ENCODE results near the gene UBE2C. TPM values are rescaled to one million over a fixed set of nuclear protein-coding genes. Genes with fewer than 3 reads are reported as not detected.

Gene UBE2C
- total RNA-seq, 1 experiment from 2014 or later: 173 TPM

- H3K4me1 ChIP-seq (ENCODE audit: control insufficient read depth, insufficient read depth, low read length): peaks cover 44% of the 10 kb centered on the region
- BruUV-seq (replicated peaks): no TSS peak
- H3K4me3 ChIP-seq (ENCODE audit: low read depth in 2 of 2, low read length in 2 of 2): no peak overlapping the region
- DNase-seq (ENCODE audit: low read depth, low spot score) (peak; percentile 99), ATAC-seq (peak; percentile 89)
- no peaks in the 10 kb centered on the region for H3K36me3 ChIP-seq (ENCODE audit: control insufficient read depth, insufficient read depth, low read length)
- H3K27ac ChIP-seq (ENCODE audit: low read length): peak overlapping the region; percentile 84
- no peak for TF ChIP-seq SIN3A (IDR thresholded peaks at IDR 0.05; ENCODE audit: borderline replicate concordance, insufficient read depth, low read depth, low read length)
- TF ChIP-seq CTCF (IDR thresholded peaks at IDR 0.05): no peak
- TF ChIP-seq TCF7L2 (IDR thresholded peaks at IDR 0.05; ENCODE audit: low read depth, low read length): peak; percentile 97
- TF ChIP-seq POLR2AphosphoS5 (IDR thresholded peaks at IDR 0.05; ENCODE audit: low read depth, low read length): peak; percentile 89
- TF ChIP-seq REST (IDR thresholded peaks at IDR 0.05; ENCODE audit: insufficient read depth in 1 of 2, low read depth in 2 of 2, low read length in 1 of 2): peak in 1 of 2 experiments; percentile 38; a peak in 1 of 4 replicates
- in situ Hi-C loops (cut with HindIII; ENCODE audit: low pct_unique_long_range_greater_than_20kb, low sequenced_read_pairs): no loop called here
- no peaks in the 10 kb centered on the region for H3K27me3 ChIP-seq (ENCODE audit: control insufficient read depth, insufficient read depth, low read length)
- no peaks in the 10 kb centered on the region for H3K9me3 ChIP-seq (ENCODE audit: control insufficient read depth, insufficient read depth, low read depth, low read length)
- intact Hi-C loops (cut with micrococcal nuclease; ENCODE audit: unreplicated experiment): loop anchor here (10.0 kb wide), 2 partner anchors 324 to 454 kb away; no protein-coding TSS in a partner anchor
- CTCF ChIA-PET: interaction anchor here (0.6 to 0.9 kb wide), 3 partner anchors 9 to 150 kb away, joined by 3 to 5 read pairs (median 4); partner anchors contain the start of gene WFDC10A
- POLR2A ChIA-PET: interaction anchor here (0.6 kb wide), 1 partner anchor 383 kb away, joined by 12 read pairs; no protein-coding TSS in a partner anchor
These were observed 33.2 kb upstream of the UBE2C start for GRCh38 chr20:45779011-45779915.

- DNase-seq (ENCODE audit: low read depth, low spot score): no peak
- no TSS peak for BruUV-seq (replicated peaks)
- CTCF ChIA-PET: interaction anchor here (0.7 kb wide), 1 partner anchor 335 kb away, joined by 5 read pairs; no protein-coding TSS in a partner anchor
These were observed 32.3 kb upstream of the UBE2C start for GRCh38 chr20:45780159-45780558.

More at GRCh38 chr20:45780159-45780558, 32.3 kb upstream of the UBE2C start:
- Histone ChIP-seq H3K4me1 (ENCODE audit: control insufficient read depth, insufficient read depth, low read length) (peaks cover 44% of the 10 kb centered on the region), H3K36me3 (ENCODE audit: control insufficient read depth, insufficient read depth, low read length) (no peaks in the 10 kb centered on the region), H3K27ac (ENCODE audit: low read length) (peak overlapping the region; percentile 57), H3K4me3 (ENCODE audit: low read depth in 2 of 2, low read length in 2 of 2) (no peak overlapping the region), H3K9me3 (ENCODE audit: control insufficient read depth, insufficient read depth, low read depth, low read length) (no peaks in the 10 kb centered on the region), H3K27me3 (ENCODE audit: control insufficient read depth, insufficient read depth, low read length) (no peaks in the 10 kb centered on the region)
- ATAC-seq: no peak
- intact Hi-C loops (cut with micrococcal nuclease; ENCODE audit: unreplicated experiment) (no loop called here), in situ Hi-C loops (cut with HindIII; ENCODE audit: low pct_unique_long_range_greater_than_20kb, low sequenced_read_pairs) (no loop called here)
- TF ChIP-seq SIN3A (IDR thresholded peaks at IDR 0.05; ENCODE audit: borderline replicate concordance, insufficient read depth, low read depth, low read length): no peak
- TF ChIP-seq TCF7L2 (IDR thresholded peaks at IDR 0.05; ENCODE audit: low read depth, low read length): no peak
- no peak for TF ChIP-seq POLR2AphosphoS5 (IDR thresholded peaks at IDR 0.05; ENCODE audit: low read depth, low read length)
- no peak for TF ChIP-seq CTCF (IDR thresholded peaks at IDR 0.05)
- TF ChIP-seq REST (IDR thresholded peaks at IDR 0.05; ENCODE audit: insufficient read depth in 1 of 2, low read depth in 2 of 2, low read length in 1 of 2): no peak
- POLR2A ChIA-PET: interaction anchor here (0.6 kb wide), 1 partner anchor 214 kb away, joined by 7 read pairs; no protein-coding TSS in a partner anchor
